GM20000 (cell line): ENCODE measurements around the gene GADL1.

Source experiments
- DNase-seq: peaks from one replicate; pipeline ENCODE4 v3.0.0; 2012; ENCODE audit warnings: low spot score
- TF ChIP-seq, protein P1 (sequence below): IDR thresholded peaks from 2 replicates; pipeline ENCODE4 v1.5.1; 2012; ENCODE audit warnings: mild to moderate bottlenecking, control low read depth; ENCODE audit errors: extremely low read depth, missing control alignments

Gene GADL1

DNA sequence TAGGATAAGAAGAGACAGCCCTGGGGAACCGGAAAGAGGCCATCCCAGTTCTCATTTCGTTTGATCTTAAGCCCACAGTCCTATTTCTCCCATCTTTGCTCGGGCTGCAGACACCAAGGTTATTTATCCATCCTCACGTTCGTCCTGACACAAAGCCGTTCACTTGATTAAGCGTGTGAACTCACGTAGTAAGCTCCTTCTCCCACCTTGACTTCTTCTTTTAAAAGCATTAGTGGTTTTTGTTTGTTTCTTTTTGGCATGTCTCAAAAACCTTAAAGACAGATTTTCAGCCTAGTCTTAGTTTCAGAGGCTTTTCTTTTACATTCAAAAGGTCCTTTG, 217.1 kb downstream of the GADL1 start:
- DNase-seq = no peak

DNA sequence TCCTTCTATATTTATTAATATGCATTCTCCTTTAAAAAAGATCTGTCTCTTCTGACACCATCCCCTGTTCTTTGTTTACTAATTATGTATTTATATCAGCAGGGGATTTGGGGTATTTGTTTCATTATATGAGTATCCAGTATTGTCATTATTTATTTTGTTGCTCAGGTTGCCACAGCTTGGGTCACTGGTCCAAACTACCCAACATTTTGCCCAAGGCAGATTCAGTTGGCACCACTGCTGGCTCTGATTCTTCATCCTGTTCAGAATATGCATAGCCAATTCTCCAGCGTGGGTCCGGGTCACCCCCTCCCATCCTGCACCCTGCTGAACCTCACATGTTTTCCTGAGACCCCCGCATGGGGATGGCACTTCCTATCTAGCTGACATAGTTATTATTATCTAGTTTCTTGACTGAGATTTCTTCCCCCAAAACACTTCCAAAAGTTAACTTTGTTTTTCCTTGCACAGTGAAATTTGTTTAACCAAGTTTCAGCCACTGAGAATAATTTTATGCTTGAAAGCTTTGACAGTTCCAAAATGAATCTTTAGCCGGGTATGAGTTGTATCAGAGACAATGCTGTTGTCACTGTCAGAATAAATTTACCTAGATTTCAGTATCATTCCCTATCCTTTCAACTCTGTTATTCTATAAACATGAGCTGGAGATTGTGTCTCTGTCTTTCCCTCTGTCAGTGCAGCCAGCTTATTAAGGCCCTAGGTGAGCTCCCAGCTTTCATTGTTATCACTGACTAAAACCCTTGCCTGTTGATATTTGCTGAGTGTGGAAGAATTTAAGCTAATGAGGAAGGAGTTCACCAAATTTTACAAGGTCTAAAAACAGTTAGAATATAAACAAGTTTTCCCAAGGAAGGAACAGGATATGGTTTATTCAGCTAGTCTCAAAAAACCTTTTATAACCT, 217.8 kb downstream of the GADL1 start:
- no peak for DNase-seq
- TF ChIP-seq, protein P1, sequence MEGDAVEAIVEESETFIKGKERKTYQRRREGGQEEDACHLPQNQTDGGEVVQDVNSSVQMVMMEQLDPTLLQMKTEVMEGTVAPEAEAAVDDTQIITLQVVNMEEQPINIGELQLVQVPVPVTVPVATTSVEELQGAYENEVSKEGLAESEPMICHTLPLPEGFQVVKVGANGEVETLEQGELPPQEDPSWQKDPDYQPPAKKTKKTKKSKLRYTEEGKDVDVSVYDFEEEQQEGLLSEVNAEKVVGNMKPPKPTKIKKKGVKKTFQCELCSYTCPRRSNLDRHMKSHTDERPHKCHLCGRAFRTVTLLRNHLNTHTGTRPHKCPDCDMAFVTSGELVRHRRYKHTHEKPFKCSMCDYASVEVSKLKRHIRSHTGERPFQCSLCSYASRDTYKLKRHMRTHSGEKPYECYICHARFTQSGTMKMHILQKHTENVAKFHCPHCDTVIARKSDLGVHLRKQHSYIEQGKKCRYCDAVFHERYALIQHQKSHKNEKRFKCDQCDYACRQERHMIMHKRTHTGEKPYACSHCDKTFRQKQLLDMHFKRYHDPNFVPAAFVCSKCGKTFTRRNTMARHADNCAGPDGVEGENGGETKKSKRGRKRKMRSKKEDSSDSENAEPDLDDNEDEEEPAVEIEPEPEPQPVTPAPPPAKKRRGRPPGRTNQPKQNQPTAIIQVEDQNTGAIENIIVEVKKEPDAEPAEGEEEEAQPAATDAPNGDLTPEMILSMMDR = no peak

More for the DNA sequence above, 217.1 kb downstream of the GADL1 start:
- TF ChIP-seq, protein P1 = no peak
